Measurements from ENCODE around the gene LIMS2. TPM values are rescaled to one million over a fixed set of nuclear protein-coding genes. Genes with fewer than 3 reads are reported as not detected.

Gene LIMS2
- total and polyA plus RNA-seq, 9 donors, result 7.7 to 51.9 (median 35.0) TPM

- no peaks in the 10 kb centered on the region for H3K4me1 ChIP-seq (ENCODE audit: control insufficient read depth, insufficient read depth, low read length)
- H3K36me3 ChIP-seq (ENCODE audit: control insufficient read depth, insufficient read depth, low read length), result no peaks in the 10 kb centered on the region
- no peak overlapping the region for H3K4me3 ChIP-seq (ENCODE audit: low read length)
- H3K27ac ChIP-seq (ENCODE audit: low read length), result no peak overlapping the region
- no peaks in the 10 kb centered on the region for H3K27me3 ChIP-seq (ENCODE audit: control insufficient read depth, insufficient read depth, low read length)
- no peaks in the 10 kb centered on the region for H3K9me3 ChIP-seq (replicated peaks; ENCODE audit: control insufficient read depth, low read depth, low read length)
- 100% methylated on average over 1 of the region's 3 CpGs for WGBS (ENCODE audit: insufficient coverage)
- DNase-seq, result no peak
Observed at GRCh38 chr2:127589358-127589757, 86.0 kb downstream of the LIMS2 start.

Other genes starting within 250 kb of the LIMS2 start
- 43.0 TPM for gene IWS1, start 149.0 kb downstream of the LIMS2 start, total RNA-seq
- gene IWS1, start 149.0 kb downstream of the LIMS2 start, polyA plus RNA-seq (ENCODE audit: insufficient read depth in 1 of 8, insufficient read length in 8 of 8, low replicate concordance in 1 of 8), result 10 to 100 TPM; 43.9 to 58.5 (median 49.1) TPM
- 0.31 TPM for gene MYO7B, start 139.8 kb downstream of the LIMS2 start, total RNA-seq
- gene MYO7B, start 139.8 kb downstream of the LIMS2 start, polyA plus RNA-seq (ENCODE audit: insufficient read depth in 1 of 8, insufficient read length in 8 of 8, low replicate concordance in 1 of 8), result 10 to 100 TPM in 1 of 8 donors, 1 to 10 TPM in 3, under 1 TPM in 4; 0.31 to 15.1 (median 1.0) TPM
- gene GPR17, start 29.4 kb downstream of the LIMS2 start, total RNA-seq, result 0.53 TPM
- gene GPR17, start 29.4 kb downstream of the LIMS2 start, polyA plus RNA-seq (ENCODE audit: insufficient read depth in 1 of 8, insufficient read length in 8 of 8, low replicate concordance in 1 of 8), result 10 to 100 TPM in 1 of 8 donors, 1 to 10 TPM in 7; 2.8 to 11.2 (median 4.4) TPM
- 6.4 TPM for gene SFT2D3, start 26.0 kb upstream of the LIMS2 start, total RNA-seq
- under 1 TPM in 2 of 8 donors, not detected in 6; 0.57 to 0.61 TPM for gene SFT2D3, start 26.0 kb upstream of the LIMS2 start, polyA plus RNA-seq (ENCODE audit: insufficient read depth in 1 of 8, insufficient read length in 8 of 8, low replicate concordance in 1 of 8)
- 36.4 TPM for gene WDR33, start 135.6 kb upstream of the LIMS2 start, total RNA-seq
- 10 to 100 TPM; 25.6 to 30.4 (median 28.7) TPM for gene WDR33, start 135.6 kb upstream of the LIMS2 start, polyA plus RNA-seq (ENCODE audit: insufficient read depth in 1 of 8, insufficient read length in 8 of 8, low replicate concordance in 1 of 8)
- 26.9 TPM for gene POLR2D, start 182.6 kb upstream of the LIMS2 start, total RNA-seq
- gene POLR2D, start 182.6 kb upstream of the LIMS2 start, polyA plus RNA-seq (ENCODE audit: insufficient read depth in 1 of 8, insufficient read length in 8 of 8, low replicate concordance in 1 of 8), result 10 to 100 TPM; 37.3 to 51.7 (median 44.8) TPM
- gene AMMECR1L, start 210.4 kb upstream of the LIMS2 start, total RNA-seq, result 9.4 TPM
- 10 to 100 TPM; 12.4 to 21.2 (median 14.7) TPM for gene AMMECR1L, start 210.4 kb upstream of the LIMS2 start, polyA plus RNA-seq (ENCODE audit: insufficient read depth in 1 of 8, insufficient read length in 8 of 8, low replicate concordance in 1 of 8)